GM12878 (cell line): Measurements from ENCODE around the gene FAM234A. TPM values are rescaled to one million over a fixed set of nuclear protein-coding genes. Genes with fewer than 3 reads are reported as not detected.

Source experiments
- ATAC-seq: fragments of 200-7000 bp; cut with Tn5 transposase; 3 replicates; pipeline ENCODE4 v1.9.1; 2020; ENCODE audit warnings: mild to moderate bottlenecking, moderate library complexity
- BruUV-seq: library from RNA; stranded (reverse); fragments of 400-500 nt; replicated peaks from 2 replicates; lab custom pipeline; 2021; lab: Mats Ljungman, UMichigan
- CTCF ChIA-PET: fragments of 300-600 bp; sonication (Branson Sonifier 250); formaldehyde crosslinking; extraction: SDS; loops from one replicate; lab custom pipeline; 2021; ENCODE audit warnings: inconsistent platforms; lab: Yijun Ruan, JAX
- POLR2A ChIA-PET: fragments of 350-600 bp; formaldehyde crosslinking; extraction: SDS; loops from one replicate; lab custom pipeline; 2021; ENCODE audit warnings: inconsistent platforms; lab: Charles Lee
- RAD21 ChIA-PET: fragments of 300-600 bp; sonication (Branson Sonifier 250); formaldehyde crosslinking; loops from one replicate; lab custom pipeline; 2023; ENCODE audit warnings: antibody characterized with exemption; ENCODE audit not compliant: unreplicated experiment; lab: Charles Lee
- SMC1A ChIA-PET: fragments of 300-600 bp; sonication (Branson Sonifier 250); formaldehyde crosslinking; loops from one replicate; lab custom pipeline; 2023; ENCODE audit not compliant: unreplicated experiment, uncharacterized antibody; lab: Charles Lee
- DNase-seq: peaks from one replicate; pipeline ENCODE4 v3.0.0-alpha.2; 2011; ENCODE audit warnings: low read depth, low spot score
- FAIRE-seq: peaks from 3 replicates; lab custom pipeline; 2011; peaks lifted over from hg19 to GRCh38; lab: Jason Lieb, UNC
- H2AFZ ChIP-seq: 2 replicates; pipeline ENCODE4 v1.6.0; 2011; ENCODE audit warnings: low read depth, low read length, control low read depth; ENCODE audit not compliant: control insufficient read depth
- H3K27ac ChIP-seq: 2 replicates; pipeline ENCODE4 v1.5.1; 2011; ENCODE audit warnings: control low read depth; ENCODE audit not compliant: control insufficient read depth, insufficient read depth
- H3K27me3 ChIP-seq, 2 experiments: replicated peaks in 1 of 2; 2 replicates each; pipeline versions ENCODE4 v1.6.0 to v1.6.1; 2011; ENCODE audit warnings: low read length in 1 of 2; ENCODE audit not compliant: control insufficient read depth in 2 of 2, insufficient read depth in 2 of 2
- H3K36me3 ChIP-seq, 2 experiments: 2 replicates each; pipeline ENCODE4 v1.5.1; 2011; ENCODE audit warnings: low read length in 1 of 2; ENCODE audit not compliant: control insufficient read depth in 2 of 2, insufficient read depth in 2 of 2
- H3K4me1 ChIP-seq: 2 replicates; pipeline ENCODE4 v1.6.1; 2011; ENCODE audit warnings: mild to moderate bottlenecking, low read length, moderate library complexity, mixed read lengths; ENCODE audit not compliant: control insufficient read depth, insufficient read depth
- H3K4me2 ChIP-seq: 2 replicates; pipeline ENCODE4 v1.6.0; 2011; ENCODE audit warnings: control low read depth; ENCODE audit not compliant: control insufficient read depth, insufficient read depth
- H3K4me3 ChIP-seq: fragments of 200-600 bp; sonication (generic); 2 replicates; pipeline ENCODE4 v1.5.1; 2016
- H3K79me2 ChIP-seq: 2 replicates; pipeline ENCODE4 v1.6.0; 2011; ENCODE audit warnings: low read length; ENCODE audit not compliant: control insufficient read depth, insufficient read depth
- H3K9ac ChIP-seq: 2 replicates; pipeline ENCODE4 v1.8.0; 2011; ENCODE audit warnings: low read length, control low read depth, mixed read lengths; ENCODE audit not compliant: control insufficient read depth, insufficient read depth
- H3K9me3 ChIP-seq: replicated peaks from 3 replicates; pipeline ENCODE4 v1.5.1; 2011; ENCODE audit warnings: mild to moderate bottlenecking, low read length; ENCODE audit not compliant: control insufficient read depth, insufficient read depth
- H4K20me1 ChIP-seq: 2 replicates; pipeline ENCODE4 v1.6.0; 2011; ENCODE audit not compliant: control insufficient read depth, insufficient read depth
- GABPA ChIP-seq: IDR thresholded peaks from 2 replicates; pipeline ENCODE4 v1.6.1; 2014; ENCODE audit warnings: antibody characterized with exemption, low read depth, mild to moderate bottlenecking, inconsistent platforms
- KDM1A ChIP-seq: fragments of 200-600 bp; sonication (generic); IDR thresholded peaks from 2 replicates; pipeline ENCODE4 v1.6.1; 2016; ENCODE audit warnings: borderline replicate concordance
- NFIC ChIP-seq: IDR thresholded peaks from 2 replicates; pipeline ENCODE4 v1.6.1; 2012; ENCODE audit warnings: low read depth, mild to moderate bottlenecking, inconsistent platforms, low read length, moderate library complexity
- NFXL1 ChIP-seq: fragments of 450-650 bp; IDR thresholded peaks from 2 replicates; pipeline ENCODE4 v1.6.1; 2017; ENCODE audit warnings: antibody characterized with exemption, mild to moderate bottlenecking, borderline replicate concordance
- RCOR1 ChIP-seq: conservative IDR thresholded peaks from 2 replicates; pipeline ENCODE4 v1.6.1; 2012; ENCODE audit warnings: low read depth, low read length, improper control_type of control experiment
- RELA ChIP-seq: fragments of 450-650 bp; IDR thresholded peaks from 2 replicates; pipeline ENCODE4 v1.8.0; 2014; ENCODE audit warnings: borderline replicate concordance; ENCODE audit not compliant: partially characterized antibody
- TARDBP ChIP-seq: IDR thresholded peaks from 2 replicates; pipeline ENCODE4 v1.6.1; 2016; ENCODE audit warnings: borderline replicate concordance
- ZNF24 ChIP-seq: fragments of 450-650 bp; IDR thresholded peaks from 2 replicates; pipeline ENCODE4 v1.6.1; 2017; ENCODE audit warnings: antibody characterized with exemption, mild to moderate bottlenecking
- ZNF274 ChIP-seq: IDR thresholded peaks from one replicate; pipeline ENCODE4 v1.8.0; 2011; ENCODE audit not compliant: insufficient read length, insufficient read depth
- WGBS: methylation state at CpG from one replicate; pipeline ENCODE4 v1.1.6; 2016; ENCODE audit warnings: low lambda C conversion rate; ENCODE audit not compliant: insufficient replicate concordance, insufficient coverage; ENCODE audit errors: missing lambda C conversion rate; 5-methylcytosine and 5-hydroxymethylcytosine counted together
- in situ Hi-C: fragments of 300-500 bp; cut with MboI; formaldehyde crosslinking; loops from 9 replicates; pipeline ENCODE4 v1.14.3; 2018; ENCODE audit warnings: mixed read lengths
- intact Hi-C: fragments of 100-400 bp; cut with micrococcal nuclease; formaldehyde crosslinking; loops from one replicate; pipeline ENCODE4 v1.14.2; 2022; ENCODE audit not compliant: unreplicated experiment
- polyA plus RNA-seq, 11 experiments: library from polyadenylated mRNA; depleted of rRNA in 4 of 11; unstranded in 6 of 11; stranded (reverse) in 5 of 11; fragments of >200 nt; fragmentation: Nextera tagmentation in 4 of 11; fragmentation: Illumina TruSeq in 1 of 11; extraction: Ambion mirVana in 4 of 11; extraction: Trizol in 1 of 11; gene quantifications; 1 replicate in 1 of 11; 2 replicates in 10 of 11; pipeline versions ENCODE4 v1.2.1 to v1.2.3, GENCODE V29; 2011 to 2016; ENCODE audit warnings: inconsistent platforms in 2 of 11, missing spikeins in 2 of 11, low read depth in 1 of 11
- total RNA-seq, 4 experiments: library from RNA; depleted of rRNA in 3 of 4; stranded (reverse); fragments of >200 nt in 3 of 4; fragmentation: Illumina TruSeq in 1 of 4; extraction: Trizol in 1 of 4; gene quantifications; 2 replicates each; pipeline versions ENCODE4 v1.2.1 to v1.2.3, GENCODE V29; 2013 to 2021
- TF ChIP-seq, protein P1 (sequence below): IDR thresholded peaks from 2 replicates; pipeline ENCODE4 v1.6.1; 2012; ENCODE audit warnings: improper control_type of control experiment, low read depth, low read length; ENCODE audit not compliant: insufficient replicate concordance
- TF ChIP-seq, protein P2 (sequence below): fragments of 450-650 bp; IDR thresholded peaks from 2 replicates; pipeline ENCODE4 v1.6.1; 2017; ENCODE audit warnings: mild to moderate bottlenecking
- TF ChIP-seq, protein P3 (sequence below): IDR thresholded peaks from 2 replicates; pipeline ENCODE4 v1.6.1; 2012; ENCODE audit warnings: low read depth, low read length, improper control_type of control experiment

FAM234A gene
- total and polyA plus RNA-seq, 10 of the 15 experiments (the other 5 are each of a cell fraction or from before 2014, with no cell fraction given): 1.6 to 37.6 (median 17.3) TPM

DNA sequence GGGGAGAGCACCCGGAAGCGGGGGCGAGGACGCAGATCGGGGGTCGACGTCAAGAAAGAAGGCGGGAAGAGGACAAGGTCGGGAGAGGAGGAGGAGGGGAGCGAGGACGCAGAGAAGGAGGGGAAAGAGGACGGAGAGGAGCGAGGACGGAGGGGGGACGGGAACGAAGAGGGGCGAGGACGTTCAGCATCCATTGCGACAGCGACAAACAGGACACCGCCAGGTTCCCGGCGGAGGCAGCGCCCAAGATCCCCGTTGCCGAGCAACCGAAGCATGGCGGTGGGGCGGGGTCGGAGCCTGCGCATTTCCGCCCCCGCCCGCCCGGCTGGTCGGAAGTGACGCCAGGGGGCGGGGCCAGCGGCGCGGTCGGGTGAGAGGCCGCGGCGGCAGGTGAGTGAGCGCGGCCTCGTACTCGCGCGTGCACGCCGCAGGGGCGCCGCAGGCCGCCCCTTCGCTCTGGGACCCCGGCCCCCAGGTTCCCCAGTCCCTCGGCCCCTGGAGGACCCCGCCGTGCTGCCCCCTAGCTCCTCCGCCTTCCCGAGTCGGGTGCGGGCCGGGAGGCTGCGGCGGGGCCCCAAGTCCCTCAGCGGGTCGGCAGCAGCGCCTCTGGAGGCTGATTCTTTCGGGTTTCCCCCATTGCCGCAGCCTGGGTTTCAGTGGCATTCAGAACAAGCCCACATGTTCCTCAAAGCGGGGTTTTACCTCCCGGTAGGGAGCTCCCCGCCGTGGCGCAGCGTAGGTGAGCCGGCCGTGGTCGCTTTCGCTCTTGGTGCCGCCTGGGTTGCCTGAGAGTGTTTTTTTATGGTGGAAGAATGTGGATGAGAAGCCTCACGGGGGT is at the start of gene FAM234A (continued):
- TF ChIP-seq, protein P1, sequence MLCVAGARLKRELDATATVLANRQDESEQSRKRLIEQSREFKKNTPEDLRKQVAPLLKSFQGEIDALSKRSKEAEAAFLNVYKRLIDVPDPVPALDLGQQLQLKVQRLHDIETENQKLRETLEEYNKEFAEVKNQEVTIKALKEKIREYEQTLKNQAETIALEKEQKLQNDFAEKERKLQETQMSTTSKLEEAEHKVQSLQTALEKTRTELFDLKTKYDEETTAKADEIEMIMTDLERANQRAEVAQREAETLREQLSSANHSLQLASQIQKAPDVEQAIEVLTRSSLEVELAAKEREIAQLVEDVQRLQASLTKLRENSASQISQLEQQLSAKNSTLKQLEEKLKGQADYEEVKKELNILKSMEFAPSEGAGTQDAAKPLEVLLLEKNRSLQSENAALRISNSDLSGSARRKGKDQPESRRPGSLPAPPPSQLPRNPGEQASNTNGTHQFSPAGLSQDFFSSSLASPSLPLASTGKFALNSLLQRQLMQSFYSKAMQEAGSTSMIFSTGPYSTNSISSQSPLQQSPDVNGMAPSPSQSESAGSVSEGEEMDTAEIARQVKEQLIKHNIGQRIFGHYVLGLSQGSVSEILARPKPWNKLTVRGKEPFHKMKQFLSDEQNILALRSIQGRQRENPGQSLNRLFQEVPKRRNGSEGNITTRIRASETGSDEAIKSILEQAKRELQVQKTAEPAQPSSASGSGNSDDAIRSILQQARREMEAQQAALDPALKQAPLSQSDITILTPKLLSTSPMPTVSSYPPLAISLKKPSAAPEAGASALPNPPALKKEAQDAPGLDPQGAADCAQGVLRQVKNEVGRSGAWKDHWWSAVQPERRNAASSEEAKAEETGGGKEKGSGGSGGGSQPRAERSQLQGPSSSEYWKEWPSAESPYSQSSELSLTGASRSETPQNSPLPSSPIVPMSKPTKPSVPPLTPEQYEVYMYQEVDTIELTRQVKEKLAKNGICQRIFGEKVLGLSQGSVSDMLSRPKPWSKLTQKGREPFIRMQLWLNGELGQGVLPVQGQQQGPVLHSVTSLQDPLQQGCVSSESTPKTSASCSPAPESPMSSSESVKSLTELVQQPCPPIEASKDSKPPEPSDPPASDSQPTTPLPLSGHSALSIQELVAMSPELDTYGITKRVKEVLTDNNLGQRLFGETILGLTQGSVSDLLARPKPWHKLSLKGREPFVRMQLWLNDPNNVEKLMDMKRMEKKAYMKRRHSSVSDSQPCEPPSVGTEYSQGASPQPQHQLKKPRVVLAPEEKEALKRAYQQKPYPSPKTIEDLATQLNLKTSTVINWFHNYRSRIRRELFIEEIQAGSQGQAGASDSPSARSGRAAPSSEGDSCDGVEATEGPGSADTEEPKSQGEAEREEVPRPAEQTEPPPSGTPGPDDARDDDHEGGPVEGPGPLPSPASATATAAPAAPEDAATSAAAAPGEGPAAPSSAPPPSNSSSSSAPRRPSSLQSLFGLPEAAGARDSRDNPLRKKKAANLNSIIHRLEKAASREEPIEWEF: no peak
- no peak for TF ChIP-seq NFXL1
- no peak for TF ChIP-seq ZNF274

DNA sequence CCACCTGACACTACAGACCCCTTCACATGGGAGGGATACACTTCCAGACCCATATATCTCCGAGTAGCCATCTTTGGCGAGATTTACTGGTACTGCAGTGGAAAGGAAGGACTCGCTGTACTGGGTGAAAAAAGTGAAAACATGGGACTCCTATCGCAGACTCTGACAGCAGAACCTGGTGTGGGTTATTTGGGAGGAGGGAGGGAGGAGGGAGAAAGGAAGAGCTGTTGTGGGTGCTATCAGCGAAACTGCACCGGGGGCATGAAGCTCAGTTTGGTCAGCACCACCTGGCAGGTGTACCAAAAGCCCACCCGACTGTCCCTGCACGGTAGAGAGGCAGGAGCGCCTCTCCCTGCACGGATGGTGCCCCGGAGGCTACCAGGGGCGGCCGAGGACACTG is 49.4 kb upstream of the FAM234A start:
- Histone ChIP-seq H3K79me2 (no peaks in the 10 kb centered on the region), H3K36me3 (peaks cover 10 to 11% of the 10 kb centered on the region in 2 experiments), H3K27me3 (peaks cover 0 to 2% of the 10 kb centered on the region in 2 experiments; a peak in 3 of 4 replicates), H3K4me3 (no peak overlapping the region), H4K20me1 (no peaks in the 10 kb centered on the region), H3K27ac (no peak overlapping the region), H3K9me3 (no peaks in the 10 kb centered on the region), H3K4me2 (no peak overlapping the region), H2AFZ (no peak overlapping the region), H3K4me1 (peaks cover 8% of the 10 kb centered on the region; the same call in 1 of the 2 replicates), H3K9ac (no peak overlapping the region)
- no TSS peak for BruUV-seq
- SMC1A ChIA-PET: no interaction called here
- intact Hi-C loops: no loop called here
- CTCF ChIA-PET: no interaction called here
- no peak for TF ChIP-seq RCOR1
- TF ChIP-seq RELA: no peak
- no peak for TF ChIP-seq GABPA
- TF ChIP-seq, protein P2, sequence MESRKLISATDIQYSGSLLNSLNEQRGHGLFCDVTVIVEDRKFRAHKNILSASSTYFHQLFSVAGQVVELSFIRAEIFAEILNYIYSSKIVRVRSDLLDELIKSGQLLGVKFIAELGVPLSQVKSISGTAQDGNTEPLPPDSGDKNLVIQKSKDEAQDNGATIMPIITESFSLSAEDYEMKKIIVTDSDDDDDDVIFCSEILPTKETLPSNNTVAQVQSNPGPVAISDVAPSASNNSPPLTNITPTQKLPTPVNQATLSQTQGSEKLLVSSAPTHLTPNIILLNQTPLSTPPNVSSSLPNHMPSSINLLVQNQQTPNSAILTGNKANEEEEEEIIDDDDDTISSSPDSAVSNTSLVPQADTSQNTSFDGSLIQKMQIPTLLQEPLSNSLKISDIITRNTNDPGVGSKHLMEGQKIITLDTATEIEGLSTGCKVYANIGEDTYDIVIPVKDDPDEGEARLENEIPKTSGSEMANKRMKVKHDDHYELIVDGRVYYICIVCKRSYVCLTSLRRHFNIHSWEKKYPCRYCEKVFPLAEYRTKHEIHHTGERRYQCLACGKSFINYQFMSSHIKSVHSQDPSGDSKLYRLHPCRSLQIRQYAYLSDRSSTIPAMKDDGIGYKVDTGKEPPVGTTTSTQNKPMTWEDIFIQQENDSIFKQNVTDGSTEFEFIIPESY: no peak
- TF ChIP-seq NFIC: no peak
- TF ChIP-seq TARDBP: no peak
- TF ChIP-seq KDM1A: no peak
- no peak for TF ChIP-seq ZNF24
- TF ChIP-seq, protein P3, sequence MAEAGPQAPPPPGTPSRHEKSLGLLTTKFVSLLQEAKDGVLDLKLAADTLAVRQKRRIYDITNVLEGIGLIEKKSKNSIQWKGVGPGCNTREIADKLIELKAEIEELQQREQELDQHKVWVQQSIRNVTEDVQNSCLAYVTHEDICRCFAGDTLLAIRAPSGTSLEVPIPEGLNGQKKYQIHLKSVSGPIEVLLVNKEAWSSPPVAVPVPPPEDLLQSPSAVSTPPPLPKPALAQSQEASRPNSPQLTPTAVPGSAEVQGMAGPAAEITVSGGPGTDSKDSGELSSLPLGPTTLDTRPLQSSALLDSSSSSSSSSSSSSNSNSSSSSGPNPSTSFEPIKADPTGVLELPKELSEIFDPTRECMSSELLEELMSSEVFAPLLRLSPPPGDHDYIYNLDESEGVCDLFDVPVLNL: no peak
- ATAC-seq (no peak), FAIRE-seq (no peak), DNase-seq (no peak)
- POLR2A ChIA-PET: no interaction called here
- in situ Hi-C loops: no loop called here
- 98% methylated on average over 13 of the region's 13 CpGs for WGBS
- RAD21 ChIA-PET: no interaction called here
